Measurements from ENCODE around the gene RTRAF. TPM values are rescaled to one million over a fixed set of nuclear protein-coding genes. Genes with fewer than 3 reads are reported as not detected.

The RTRAF gene
- polyA plus RNA-seq, 1 donor (not counting 4 experiments of a cell fraction or from before 2014, with no cell fraction given) = 255 TPM

- Histone ChIP-seq H3K27ac (ENCODE audit: control insufficient read depth, insufficient read depth, low read length) (no peak overlapping the region), H3K9ac (ENCODE audit: control insufficient read depth, extremely low read depth, insufficient read depth, low read length) (no peak overlapping the region), H3K79me2 (ENCODE audit: control insufficient read depth, insufficient read depth, low read length) (no peaks in the 10 kb centered on the region), H3K4me3 (ENCODE audit: control insufficient read depth in 2 of 3, extremely low read depth in 1 of 3, insufficient read depth in 2 of 3, low read depth in 1 of 3, low read length in 3 of 3) (no peak overlapping the region), H3K9me3 (ENCODE audit: control insufficient read depth, low read depth, low read length) (no peaks in the 10 kb centered on the region), H3K4me1 (ENCODE audit: control insufficient read depth, extremely low read depth, insufficient read depth, low read length) (peaks cover 6% of the 10 kb centered on the region), H2AFZ (ENCODE audit: control insufficient read depth, low read length) (no peak overlapping the region), H3K27me3 (ENCODE audit: control insufficient read depth, extremely low read depth, insufficient read depth, low read length) (no peaks in the 10 kb centered on the region), H3K4me2 (ENCODE audit: control insufficient read depth, extremely low read depth, insufficient read depth, low read depth, low read length) (no peak overlapping the region), H3K36me3 (ENCODE audit: control insufficient read depth in 2 of 2, extremely low read depth in 1 of 2, insufficient read depth in 2 of 2, low read length in 2 of 2) (no peaks in the 10 kb centered on the region), H4K20me1 (ENCODE audit: control insufficient read depth, extremely low read depth, insufficient read depth, low read length) (no peaks in the 10 kb centered on the region), H3K9me1 (ENCODE audit: control insufficient read depth, extremely low read depth, insufficient read depth, low read length) (no peaks in the 10 kb centered on the region)
- dilution Hi-C loops (cut with MboI; ENCODE audit: extremely low pct_ligation_motif_present, low sequenced_read_pairs) = no loop called here
- TF ChIP-seq, protein P1, sequence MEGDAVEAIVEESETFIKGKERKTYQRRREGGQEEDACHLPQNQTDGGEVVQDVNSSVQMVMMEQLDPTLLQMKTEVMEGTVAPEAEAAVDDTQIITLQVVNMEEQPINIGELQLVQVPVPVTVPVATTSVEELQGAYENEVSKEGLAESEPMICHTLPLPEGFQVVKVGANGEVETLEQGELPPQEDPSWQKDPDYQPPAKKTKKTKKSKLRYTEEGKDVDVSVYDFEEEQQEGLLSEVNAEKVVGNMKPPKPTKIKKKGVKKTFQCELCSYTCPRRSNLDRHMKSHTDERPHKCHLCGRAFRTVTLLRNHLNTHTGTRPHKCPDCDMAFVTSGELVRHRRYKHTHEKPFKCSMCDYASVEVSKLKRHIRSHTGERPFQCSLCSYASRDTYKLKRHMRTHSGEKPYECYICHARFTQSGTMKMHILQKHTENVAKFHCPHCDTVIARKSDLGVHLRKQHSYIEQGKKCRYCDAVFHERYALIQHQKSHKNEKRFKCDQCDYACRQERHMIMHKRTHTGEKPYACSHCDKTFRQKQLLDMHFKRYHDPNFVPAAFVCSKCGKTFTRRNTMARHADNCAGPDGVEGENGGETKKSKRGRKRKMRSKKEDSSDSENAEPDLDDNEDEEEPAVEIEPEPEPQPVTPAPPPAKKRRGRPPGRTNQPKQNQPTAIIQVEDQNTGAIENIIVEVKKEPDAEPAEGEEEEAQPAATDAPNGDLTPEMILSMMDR (optimal IDR thresholded peaks at IDR 0.05 in 1 of 3, IDR thresholded peaks at IDR 0.05 in 1 of 3, conservative IDR thresholded peaks at IDR 0.05 in 1 of 3; ENCODE audit: extremely low read depth in 1 of 3, insufficient read depth in 2 of 3, low read length in 3 of 3) = no peak
- TF ChIP-seq EZH2 (IDR thresholded peaks at IDR 0.05; ENCODE audit: low read length) = no peak
- DNase-seq (ENCODE audit: low read depth, low spot score) = no peak
- FAIRE-seq = no peak
These were observed 55.6 kb downstream of the RTRAF start for GRCh38 chr14:52044791-52045522.

DNA sequence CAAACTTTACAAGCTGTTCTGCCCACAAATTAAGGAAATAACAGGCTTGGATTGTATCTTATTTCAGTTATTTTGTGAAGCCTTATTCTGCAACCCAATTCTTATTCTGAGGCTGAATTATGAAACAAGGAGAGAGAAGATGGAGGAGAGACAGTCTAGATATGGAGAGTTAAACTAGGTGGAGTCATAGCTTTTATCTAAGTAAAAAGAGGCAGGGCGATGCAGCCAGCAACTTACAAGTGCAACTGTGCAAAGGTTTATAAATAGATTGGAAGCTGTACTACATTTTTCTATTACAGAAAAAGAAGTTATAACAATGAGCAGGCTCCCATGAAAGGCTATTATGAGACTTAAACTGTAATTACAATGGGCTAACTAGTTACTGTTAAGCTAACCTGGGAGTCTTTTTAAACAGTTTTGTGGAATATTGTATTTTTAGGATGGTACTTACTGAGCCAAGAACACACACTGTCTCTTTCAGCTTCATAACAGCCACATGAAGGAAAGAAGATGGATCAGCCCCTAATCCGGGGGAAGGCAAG, 57.1 kb downstream of the RTRAF start:
- no peak overlapping the region for H3K4me2 ChIP-seq (ENCODE audit: control insufficient read depth, extremely low read depth, insufficient read depth, low read depth, low read length)
- H3K9me1 ChIP-seq (ENCODE audit: control insufficient read depth, extremely low read depth, insufficient read depth, low read length) = no peaks in the 10 kb centered on the region
- no peak overlapping the region for H3K9ac ChIP-seq (ENCODE audit: control insufficient read depth, extremely low read depth, insufficient read depth, low read length)
- H3K4me1 ChIP-seq (ENCODE audit: control insufficient read depth, extremely low read depth, insufficient read depth, low read length) = peaks cover 6% of the 10 kb centered on the region
- no peaks in the 10 kb centered on the region for H4K20me1 ChIP-seq (ENCODE audit: control insufficient read depth, extremely low read depth, insufficient read depth, low read length)
- TF ChIP-seq, protein P1 (optimal IDR thresholded peaks at IDR 0.05 in 1 of 3, IDR thresholded peaks at IDR 0.05 in 1 of 3, conservative IDR thresholded peaks at IDR 0.05 in 1 of 3; ENCODE audit: extremely low read depth in 1 of 3, insufficient read depth in 2 of 3, low read length in 3 of 3) = no peak
- TF ChIP-seq EZH2 (IDR thresholded peaks at IDR 0.05; ENCODE audit: low read length) = no peak
- dilution Hi-C loops (cut with MboI; ENCODE audit: extremely low pct_ligation_motif_present, low sequenced_read_pairs) = no loop called here
- no peak for DNase-seq (ENCODE audit: low read depth, low spot score)
- no peak overlapping the region for H2AFZ ChIP-seq (ENCODE audit: control insufficient read depth, low read length)
- no peak overlapping the region for H3K27ac ChIP-seq (ENCODE audit: control insufficient read depth, insufficient read depth, low read length)
- H3K4me3 ChIP-seq (ENCODE audit: control insufficient read depth in 2 of 3, extremely low read depth in 1 of 3, insufficient read depth in 2 of 3, low read depth in 1 of 3, low read length in 3 of 3) = no peak overlapping the region
- H3K36me3 ChIP-seq (ENCODE audit: control insufficient read depth in 2 of 2, extremely low read depth in 1 of 2, insufficient read depth in 2 of 2, low read length in 2 of 2) = no peaks in the 10 kb centered on the region
- FAIRE-seq = no peak
- H3K79me2 ChIP-seq (ENCODE audit: control insufficient read depth, insufficient read depth, low read length) = no peaks in the 10 kb centered on the region
- no peaks in the 10 kb centered on the region for H3K27me3 ChIP-seq (ENCODE audit: control insufficient read depth, extremely low read depth, insufficient read depth, low read length)
- no peaks in the 10 kb centered on the region for H3K9me3 ChIP-seq (ENCODE audit: control insufficient read depth, low read depth, low read length)
